SKM-1 treated with dmso at 0.1 percent for 144 hours (cell line): ENCODE measurements around the gene SPESP1.

ENCODE experiments used
- DNase-seq: peaks from one replicate; lab custom pipeline; 2025; ENCODE audit not compliant: unreplicated experiment; lab: John Stamatoyannopoulos, UW

SPESP1 gene

DNA sequence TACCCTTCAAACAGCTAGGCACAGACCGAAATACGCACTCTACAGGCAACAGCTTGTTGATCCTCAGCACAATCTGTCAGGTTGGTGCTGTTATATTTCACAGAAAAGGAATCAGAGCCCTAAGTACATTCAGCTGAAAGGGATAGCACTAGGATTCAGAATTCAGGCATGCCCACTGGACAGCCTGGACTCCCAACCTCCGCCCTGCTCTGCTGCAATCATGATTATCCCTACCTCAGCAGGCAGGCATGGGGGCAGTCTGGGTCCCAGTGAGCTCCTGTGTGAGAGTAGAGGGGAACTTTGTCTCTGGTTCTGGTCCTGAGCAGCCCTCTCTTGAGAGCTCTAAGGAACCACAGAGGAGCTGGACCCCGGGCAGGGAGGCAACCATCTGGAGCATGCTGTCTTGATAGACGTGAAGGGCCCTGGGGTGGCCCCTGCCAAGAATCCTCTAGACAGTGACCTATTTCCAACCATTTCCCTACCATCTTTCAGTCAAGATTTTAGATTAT is 60.7 kb downstream of the SPESP1 start:
- DNase-seq: no peak

GRCh38 chr15:68991723-68992122 is 61.4 kb downstream of the SPESP1 start:
- DNase-seq: no peak

- DNase-seq: no peak
These were observed 62.4 kb downstream of the SPESP1 start for GRCh38 chr15:68992696-68993095.

DNA sequence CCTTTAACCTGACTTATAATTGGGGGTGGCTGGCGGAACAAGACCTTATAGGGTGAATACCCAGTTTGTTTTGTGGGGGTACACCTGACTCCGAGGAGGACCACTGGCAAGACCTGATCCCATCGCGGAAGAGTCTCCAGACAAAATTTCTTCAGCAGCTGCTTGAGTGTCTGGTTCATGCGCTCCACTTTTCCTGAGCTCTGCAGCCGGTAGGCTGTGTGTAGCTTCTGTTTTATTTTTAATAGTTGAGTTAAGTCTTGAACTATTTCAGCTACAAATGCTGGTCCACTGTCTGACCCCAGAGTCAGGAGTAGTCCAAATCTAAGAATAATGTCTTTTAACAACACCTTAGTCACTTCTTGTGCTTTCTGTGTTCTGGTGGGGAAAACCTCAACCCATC is 63.0 kb downstream of the SPESP1 start:
- no peak for DNase-seq

GRCh38 chr15:68994149-68994548 is 63.8 kb downstream of the SPESP1 start:
- no peak for DNase-seq

DNA sequence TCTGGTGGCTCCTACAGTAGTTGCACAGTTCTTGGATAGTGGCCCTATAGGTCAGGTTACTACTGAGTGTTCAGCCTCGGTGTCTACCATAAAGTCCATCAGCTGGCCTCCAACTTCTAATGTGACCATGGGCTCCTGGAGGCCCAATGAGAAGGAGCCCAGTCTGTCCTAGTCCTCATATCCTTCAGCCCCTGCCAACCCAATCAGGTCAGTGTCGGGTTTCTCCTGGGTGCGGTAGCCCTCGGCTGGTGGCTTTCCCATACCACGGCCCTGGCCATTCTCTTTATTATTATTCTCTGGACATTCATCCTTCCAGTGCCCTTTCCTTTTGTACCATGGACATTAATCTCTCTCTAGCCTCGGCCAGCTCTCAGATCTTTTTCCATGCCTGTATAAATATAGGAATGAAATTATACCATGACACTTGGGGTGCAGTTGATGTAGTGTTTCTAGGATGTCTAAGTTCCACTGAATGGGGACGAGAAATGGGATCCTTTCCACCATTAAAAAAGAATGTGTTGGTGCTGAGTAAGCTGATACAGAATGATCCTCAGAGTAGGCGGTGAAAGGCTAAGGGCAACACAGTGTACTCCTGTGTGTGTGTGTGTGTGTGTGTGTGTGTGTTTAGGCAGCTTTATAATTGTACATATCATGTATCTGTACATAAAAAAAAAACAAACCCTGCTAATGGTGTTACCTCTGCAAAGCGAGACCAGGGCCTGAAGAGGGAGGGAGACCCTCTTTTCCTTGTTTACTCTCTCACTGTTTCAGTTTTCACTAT is 64.8 kb downstream of the SPESP1 start:
- DNase-seq: no peak
